Duodenal mucosa (tissue), 2 donors: ENCODE results near the gene IL21R.
"Not testable (repeated sequence)": the region's sequence is repeated elsewhere in the genome, so short reads cannot be mapped to it uniquely, and the experiment has no call there.

ENCODE experiments used
- H3K27ac ChIP-seq: one replicate; pipeline ENCODE4 v1.7.0; 2013; ENCODE audit warnings: low read depth, low read length
- H3K27me3 ChIP-seq, 2 donors: one replicate each; pipeline ENCODE4 v1.7.0; 2013; ENCODE audit warnings: low read length in 2 of 2, control low read depth in 1 of 2; ENCODE audit not compliant: insufficient read depth in 2 of 2, control insufficient read depth in 1 of 2
- H3K36me3 ChIP-seq, 2 donors: one replicate each; pipeline ENCODE4 v1.7.0; 2013; ENCODE audit warnings: low read length in 2 of 2, control low read depth in 1 of 2; ENCODE audit not compliant: insufficient read depth in 2 of 2, control insufficient read depth in 1 of 2
- H3K4me1 ChIP-seq, 2 donors: one replicate each; pipeline ENCODE4 v1.7.0; 2013; ENCODE audit warnings: low read length in 2 of 2, control low read depth in 1 of 2; ENCODE audit not compliant: insufficient read depth in 2 of 2, control insufficient read depth in 1 of 2
- H3K4me3 ChIP-seq, 2 donors: one replicate each; pipeline ENCODE4 v1.7.0; 2013; ENCODE audit warnings: low read length in 2 of 2, low read depth in 1 of 2
- H3K9ac ChIP-seq, 2 donors: one replicate each; pipeline ENCODE4 v1.7.0; 2013; ENCODE audit warnings: low read length in 2 of 2, low read depth in 1 of 2
- H3K9me3 ChIP-seq, 2 donors: one replicate each; pipeline ENCODE4 v1.7.0; 2013; ENCODE audit warnings: low read length in 2 of 2, control low read depth in 1 of 2; ENCODE audit not compliant: control insufficient read depth in 1 of 2

IL21R gene

DNA sequence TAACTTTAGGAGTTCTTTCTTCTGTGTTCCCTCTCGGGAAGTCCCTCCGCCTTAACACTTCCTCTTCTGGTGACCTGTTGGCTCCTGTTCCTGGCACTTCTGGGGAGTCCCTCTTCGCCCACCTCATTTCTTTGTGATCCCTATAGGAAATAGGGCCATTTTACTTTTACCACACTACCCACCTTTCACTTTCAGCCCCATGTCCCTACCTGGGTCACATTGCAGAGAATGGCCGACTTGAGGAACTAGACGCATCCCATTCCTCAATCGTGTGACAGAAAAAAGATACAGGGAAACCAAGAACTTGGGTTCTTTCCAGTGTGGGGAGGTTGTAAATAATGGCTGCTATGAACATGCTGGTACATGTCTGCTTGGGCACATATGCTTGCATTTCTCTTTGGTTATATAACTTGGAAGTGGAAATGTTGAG lies 6.6 kb downstream of the IL21R start:
- Histone ChIP-seq H3K4me3 (no peak overlapping the region), H3K36me3 (no peaks in the 10 kb centered on the region), H3K27ac (no peak overlapping the region), H3K9ac (no peak overlapping the region), H3K27me3 (no peaks in the 10 kb centered on the region), H3K4me1 (peaks cover 0 to 7% of the 10 kb centered on the region in 2 donors), H3K9me3 (no peaks in the 10 kb centered on the region)

GRCh38 chr16:27409958-27410357 lies 8.0 kb downstream of the IL21R start:
- H3K9me3 ChIP-seq, H3K9ac ChIP-seq, H3K36me3 ChIP-seq, H3K27me3 ChIP-seq, H3K27ac ChIP-seq, H3K4me3 ChIP-seq, H3K4me1 ChIP-seq: not testable (repeated sequence)

DNA sequence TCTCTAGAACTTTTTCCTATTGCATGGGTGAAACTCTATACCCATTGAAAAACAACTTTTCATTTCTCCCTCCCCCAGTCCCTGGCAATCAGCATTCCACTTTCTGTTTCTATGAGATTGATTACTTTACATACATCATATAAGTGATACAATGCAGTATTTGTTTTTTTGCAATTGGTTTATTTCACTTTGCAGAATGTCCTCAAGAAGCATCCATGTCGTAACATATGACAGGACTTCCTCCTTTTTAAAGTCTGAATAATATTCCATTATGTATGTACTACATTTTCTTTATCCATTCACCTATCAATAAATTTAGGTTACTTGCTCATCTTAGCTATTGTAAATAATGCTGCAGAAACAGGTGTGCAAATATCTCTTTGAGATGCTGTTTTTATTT lies 8.8 kb downstream of the IL21R start:
- Histone ChIP-seq H3K36me3 (no peaks in the 10 kb centered on the region), H3K4me1 (peaks cover 0 to 7% of the 10 kb centered on the region in 2 donors), H3K9me3 (no peaks in the 10 kb centered on the region), H3K4me3 (no peak overlapping the region), H3K27ac (no peak overlapping the region), H3K9ac (no peak overlapping the region), H3K27me3 (no peaks in the 10 kb centered on the region)

- Histone ChIP-seq H3K36me3 (no peaks in the 10 kb centered on the region), H3K4me3 (no peak overlapping the region), H3K27ac (no peak overlapping the region), H3K9ac (no peak overlapping the region), H3K27me3 (no peaks in the 10 kb centered on the region), H3K4me1 (no peaks in the 10 kb centered on the region), H3K9me3 (no peaks in the 10 kb centered on the region)
Measured at GRCh38 chr16:27413956-27414355, 12.0 kb downstream of the IL21R start.

GRCh38 chr16:27414788-27415431 lies 12.9 kb downstream of the IL21R start:
- Histone ChIP-seq H3K4me3 (no peak overlapping the region), H3K36me3 (no peaks in the 10 kb centered on the region), H3K27me3 (no peaks in the 10 kb centered on the region), H3K27ac (no peak overlapping the region), H3K4me1 (no peaks in the 10 kb centered on the region), H3K9me3 (no peaks in the 10 kb centered on the region), H3K9ac (no peak overlapping the region)

GRCh38 chr16:27417047-27417671 lies 15.2 kb downstream of the IL21R start:
- no peaks in the 10 kb centered on the region for H3K27me3 ChIP-seq
- no peak overlapping the region for H3K27ac ChIP-seq
- no peak overlapping the region for H3K9ac ChIP-seq
- H3K4me1 ChIP-seq: no peaks in the 10 kb centered on the region
- H3K4me3 ChIP-seq: no peak overlapping the region
- no peaks in the 10 kb centered on the region for H3K36me3 ChIP-seq
- H3K9me3 ChIP-seq: peaks cover 2 to 5% of the 10 kb centered on the region in 2 donors

DNA sequence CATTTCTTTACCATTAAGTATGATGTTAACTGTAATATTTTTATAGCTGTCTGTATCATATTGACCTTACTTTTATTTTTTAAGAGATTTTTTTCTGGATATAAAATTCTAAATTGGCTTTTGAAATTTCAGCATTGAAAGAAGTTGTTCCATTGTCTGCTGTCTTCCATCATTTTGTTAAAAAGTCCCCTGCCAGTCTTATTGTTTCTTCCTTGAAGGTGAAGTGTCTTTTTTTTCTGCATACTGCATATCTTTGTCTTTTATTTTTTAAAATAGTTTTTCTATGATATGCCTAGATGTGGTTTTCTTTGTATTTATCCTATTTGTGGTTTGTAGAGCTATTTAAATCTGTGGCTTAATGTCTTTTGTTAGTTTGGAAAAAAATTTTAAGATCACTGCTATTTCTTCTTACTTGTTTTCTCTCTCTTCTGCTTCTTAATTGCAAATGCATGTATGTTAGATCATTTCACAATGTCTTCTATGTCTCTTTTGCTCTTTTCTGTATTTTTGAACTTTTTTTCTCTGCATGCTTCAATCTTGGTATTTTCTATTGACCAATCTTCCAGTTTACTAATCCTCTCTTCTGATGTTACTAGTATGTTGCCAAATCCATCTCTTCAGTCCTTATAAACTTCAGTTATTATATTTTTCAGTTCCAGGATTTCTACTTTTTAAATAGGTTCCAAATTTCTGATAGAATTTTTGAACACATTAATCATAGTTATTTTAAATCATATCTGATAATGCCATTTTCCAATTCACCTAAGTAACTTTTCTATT lies 20.2 kb downstream of the IL21R start:
- Histone ChIP-seq H3K9me3 (peaks cover 8 to 13% of the 10 kb centered on the region in 2 donors), H3K4me1 (no peaks in the 10 kb centered on the region), H3K4me3 (no peak overlapping the region), H3K27ac (no peak overlapping the region), H3K27me3 (no peaks in the 10 kb centered on the region), H3K9ac (no peak overlapping the region), H3K36me3 (no peaks in the 10 kb centered on the region)

GRCh38 chr16:27424772-27425498 lies 23.0 kb downstream of the IL21R start:
- Histone ChIP-seq H3K27me3 (no peaks in the 10 kb centered on the region), H3K27ac (no peak overlapping the region)

GRCh38 chr16:27425961-27426360 lies 24.0 kb downstream of the IL21R start:
- no peak overlapping the region for H3K27ac ChIP-seq
- H3K4me3 ChIP-seq: no peak overlapping the region
- no peaks in the 10 kb centered on the region for H3K36me3 ChIP-seq
- no peaks in the 10 kb centered on the region for H3K27me3 ChIP-seq
- H3K4me1 ChIP-seq: no peaks in the 10 kb centered on the region
- H3K9ac ChIP-seq: no peak overlapping the region
- H3K9me3 ChIP-seq: peaks cover 8 to 13% of the 10 kb centered on the region in 2 donors

More at GRCh38 chr16:27424772-27425498, 23.0 kb downstream of the IL21R start:
- H3K4me3 ChIP-seq: no peak overlapping the region
- no peaks in the 10 kb centered on the region for H3K36me3 ChIP-seq
- peaks cover 8 to 13% of the 10 kb centered on the region in 2 donors for H3K9me3 ChIP-seq
- no peak overlapping the region for H3K9ac ChIP-seq
- no peaks in the 10 kb centered on the region for H3K4me1 ChIP-seq
